ENCODE results near the gene RABGAP1.

DNA sequence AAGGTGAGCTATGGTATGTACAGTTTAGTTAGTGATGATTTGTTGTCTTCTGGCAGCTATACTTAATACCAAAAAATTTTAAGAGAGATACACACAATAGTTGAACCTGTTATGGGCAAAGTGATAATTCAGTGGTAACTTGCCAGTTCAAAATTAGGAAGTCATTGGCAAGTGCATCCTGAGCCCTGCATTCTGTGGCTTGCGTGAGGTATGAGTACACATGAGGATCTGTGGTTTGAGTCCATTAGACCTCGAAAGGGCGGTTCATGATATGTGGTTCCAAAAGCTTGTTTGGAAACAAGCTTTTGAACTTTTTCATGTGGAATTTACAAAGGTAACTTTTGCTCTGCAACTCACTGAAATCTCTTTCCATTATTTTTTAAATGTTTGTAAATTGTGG is 139.6 kb downstream of the RABGAP1 start:
- no peak for TF ChIP-seq ZNF384 (IDR thresholded peaks at IDR 0.05)
- no peak for TF ChIP-seq FOXA1 (IDR thresholded peaks at IDR 0.05)
- no peak for TF ChIP-seq LEF1 (IDR thresholded peaks at IDR 0.05; ENCODE audit: borderline replicate concordance)
- no peak for TF ChIP-seq BHLHE40 (IDR thresholded peaks at IDR 0.05; ENCODE audit: borderline replicate concordance)
- no peak for TF ChIP-seq PKNOX1 (IDR thresholded peaks at IDR 0.05)
- no peak for TF ChIP-seq HDGF (IDR thresholded peaks at IDR 0.05; ENCODE audit: borderline replicate concordance)
- TF ChIP-seq FOXM1 (IDR thresholded peaks at IDR 0.05; ENCODE audit: borderline replicate concordance) = no peak
- TF ChIP-seq SP1 (IDR thresholded peaks at IDR 0.05) = no peak
- TF ChIP-seq ELF4 (IDR thresholded peaks at IDR 0.05) = no peak
- TF ChIP-seq ARNT (IDR thresholded peaks at IDR 0.05) = no peak
